Loucy (cell line): Measurements from ENCODE around the gene CTDSPL.

ENCODE experiments used
- CTCF ChIP-seq: fragments of 200-600 bp; sonication (generic); conservative IDR thresholded peaks from 2 replicates; pipeline ENCODE4 v1.5.1; 2014; ENCODE audit warnings: mild to moderate bottlenecking, antibody characterized with exemption, low read length
- EZH2phosphoT487 ChIP-seq: fragments of 200-600 bp; IDR thresholded peaks from 2 replicates; pipeline ENCODE4 v1.6.1; 2018; ENCODE audit warnings: antibody characterized with exemption, mild to moderate bottlenecking, moderate library complexity, borderline replicate concordance

DNA sequence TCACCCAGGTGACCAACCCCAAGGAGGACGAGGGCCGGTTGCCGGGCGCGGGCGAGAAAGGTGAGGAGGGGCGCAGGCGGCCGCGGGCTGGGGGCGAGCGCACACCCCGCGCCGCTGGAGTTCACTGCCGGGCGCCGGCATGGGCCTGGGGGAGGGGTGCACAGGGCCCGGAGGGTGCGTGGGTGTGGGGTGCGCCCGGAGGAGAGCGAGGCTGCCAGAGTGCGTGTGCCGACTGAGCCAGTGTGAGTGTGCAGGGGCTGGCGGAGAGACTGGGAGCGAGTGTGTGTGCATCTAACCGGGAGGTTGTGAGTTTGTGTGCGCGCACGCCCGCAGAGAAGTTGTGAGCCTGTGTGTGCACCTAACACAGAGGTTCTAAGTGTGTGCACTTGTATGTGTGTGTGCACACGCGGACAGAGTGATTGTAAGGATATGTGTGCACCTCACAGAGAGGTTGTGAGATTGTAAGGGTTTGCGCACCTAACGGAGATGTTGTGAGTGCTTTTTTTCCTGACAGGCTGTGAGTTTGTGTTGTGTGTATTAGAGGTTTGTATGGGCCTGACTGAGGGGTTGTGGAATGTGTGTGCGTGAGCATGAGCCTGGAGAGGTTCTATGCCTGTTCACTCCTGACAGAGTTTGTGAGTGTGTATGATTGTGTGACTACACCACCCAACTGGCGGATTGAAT, 681 bp downstream of the CTDSPL start:
- TF ChIP-seq CTCF (no peak), EZH2phosphoT487 (no peak)
